Measurements from ENCODE around the gene NFAM1.
A peak's percentile ranks its signal among the peaks of the same experiment; 100 is the strongest.

The NFAM1 gene

DNA sequence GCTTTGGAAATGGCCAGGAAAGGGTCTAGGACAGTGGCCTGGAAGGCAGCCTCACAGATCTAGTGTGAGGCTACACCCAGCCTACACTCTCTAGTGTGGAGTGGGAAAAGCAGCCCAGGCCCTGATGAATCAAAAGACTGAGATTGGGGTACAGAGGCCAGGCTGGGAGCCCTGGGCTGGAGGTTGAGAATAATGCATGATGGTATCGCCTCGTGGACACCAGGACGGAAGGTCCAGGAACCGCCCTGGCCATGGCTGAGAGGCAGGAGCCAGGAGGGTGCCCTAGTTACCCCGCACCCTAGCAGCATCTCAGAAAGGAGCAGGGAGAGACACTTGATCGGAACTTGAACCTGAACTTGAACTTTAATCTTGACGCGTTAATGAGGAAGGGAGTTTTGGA lies 40.5 kb upstream of the NFAM1 start:
- no peak overlapping the region for H3K4me3 ChIP-seq (ENCODE audit: low read length, poor library complexity, severe bottlenecking)
- no peak overlapping the region for H2AFZ ChIP-seq (ENCODE audit: low read length)
- H3K4me2 ChIP-seq (ENCODE audit: low read depth, low read length, poor library complexity, severe bottlenecking) = no peak overlapping the region
- H4K20me1 ChIP-seq (ENCODE audit: insufficient read depth, low read length, poor library complexity, severe bottlenecking) = no peaks in the 10 kb centered on the region
- H3K36me3 ChIP-seq (ENCODE audit: insufficient read depth, low read length) = no peaks in the 10 kb centered on the region
- H3K9me3 ChIP-seq (ENCODE audit: insufficient read depth, low read depth, low read length) = no peaks in the 10 kb centered on the region
- H3K9ac ChIP-seq (ENCODE audit: low read depth, low read length, poor library complexity, severe bottlenecking) = no peak overlapping the region
- TF ChIP-seq, protein P1, sequence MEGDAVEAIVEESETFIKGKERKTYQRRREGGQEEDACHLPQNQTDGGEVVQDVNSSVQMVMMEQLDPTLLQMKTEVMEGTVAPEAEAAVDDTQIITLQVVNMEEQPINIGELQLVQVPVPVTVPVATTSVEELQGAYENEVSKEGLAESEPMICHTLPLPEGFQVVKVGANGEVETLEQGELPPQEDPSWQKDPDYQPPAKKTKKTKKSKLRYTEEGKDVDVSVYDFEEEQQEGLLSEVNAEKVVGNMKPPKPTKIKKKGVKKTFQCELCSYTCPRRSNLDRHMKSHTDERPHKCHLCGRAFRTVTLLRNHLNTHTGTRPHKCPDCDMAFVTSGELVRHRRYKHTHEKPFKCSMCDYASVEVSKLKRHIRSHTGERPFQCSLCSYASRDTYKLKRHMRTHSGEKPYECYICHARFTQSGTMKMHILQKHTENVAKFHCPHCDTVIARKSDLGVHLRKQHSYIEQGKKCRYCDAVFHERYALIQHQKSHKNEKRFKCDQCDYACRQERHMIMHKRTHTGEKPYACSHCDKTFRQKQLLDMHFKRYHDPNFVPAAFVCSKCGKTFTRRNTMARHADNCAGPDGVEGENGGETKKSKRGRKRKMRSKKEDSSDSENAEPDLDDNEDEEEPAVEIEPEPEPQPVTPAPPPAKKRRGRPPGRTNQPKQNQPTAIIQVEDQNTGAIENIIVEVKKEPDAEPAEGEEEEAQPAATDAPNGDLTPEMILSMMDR (conservative IDR thresholded peaks at IDR 0.05; ENCODE audit: low read length) = no peak
- TF ChIP-seq EZH2phosphoT487 (IDR thresholded peaks at IDR 0.05; ENCODE audit: borderline replicate concordance) = no peak
- no peaks in the 10 kb centered on the region for H3K27me3 ChIP-seq (ENCODE audit: insufficient read depth, low read length, poor library complexity, severe bottlenecking)
- no peaks in the 10 kb centered on the region for H3K9me2 ChIP-seq (replicated peaks; ENCODE audit: low read depth, low read length)
- no peaks in the 10 kb centered on the region for H3K4me1 ChIP-seq (ENCODE audit: insufficient read depth, low read length, poor library complexity, severe bottlenecking)
- H3K79me2 ChIP-seq (ENCODE audit: insufficient read depth, low read length) = no peaks in the 10 kb centered on the region
- no peaks in the 10 kb centered on the region for H3F3A ChIP-seq (ENCODE audit: low read depth)

GRCh38 chr22:42471441-42471840 lies 39.2 kb upstream of the NFAM1 start:
- Histone ChIP-seq H3K9me3 (ENCODE audit: insufficient read depth, low read depth, low read length) (no peaks in the 10 kb centered on the region), H3F3A (ENCODE audit: low read depth) (no peaks in the 10 kb centered on the region), H3K4me3 (ENCODE audit: low read length, poor library complexity, severe bottlenecking) (no peak overlapping the region), H3K9me2 (replicated peaks; ENCODE audit: low read depth, low read length) (no peaks in the 10 kb centered on the region), H4K20me1 (ENCODE audit: insufficient read depth, low read length, poor library complexity, severe bottlenecking) (no peaks in the 10 kb centered on the region), H3K4me1 (ENCODE audit: insufficient read depth, low read length, poor library complexity, severe bottlenecking) (no peaks in the 10 kb centered on the region), H3K4me2 (ENCODE audit: low read depth, low read length, poor library complexity, severe bottlenecking) (no peak overlapping the region), H3K79me2 (ENCODE audit: insufficient read depth, low read length) (no peaks in the 10 kb centered on the region), H3K9ac (ENCODE audit: low read depth, low read length, poor library complexity, severe bottlenecking) (no peak overlapping the region), H2AFZ (ENCODE audit: low read length) (no peak overlapping the region), H3K27me3 (ENCODE audit: insufficient read depth, low read length, poor library complexity, severe bottlenecking) (no peaks in the 10 kb centered on the region), H3K36me3 (ENCODE audit: insufficient read depth, low read length) (no peaks in the 10 kb centered on the region)
- TF ChIP-seq, protein P1 (conservative IDR thresholded peaks at IDR 0.05; ENCODE audit: low read length) = no peak
- no peak for TF ChIP-seq EZH2phosphoT487 (IDR thresholded peaks at IDR 0.05; ENCODE audit: borderline replicate concordance)

DNA sequence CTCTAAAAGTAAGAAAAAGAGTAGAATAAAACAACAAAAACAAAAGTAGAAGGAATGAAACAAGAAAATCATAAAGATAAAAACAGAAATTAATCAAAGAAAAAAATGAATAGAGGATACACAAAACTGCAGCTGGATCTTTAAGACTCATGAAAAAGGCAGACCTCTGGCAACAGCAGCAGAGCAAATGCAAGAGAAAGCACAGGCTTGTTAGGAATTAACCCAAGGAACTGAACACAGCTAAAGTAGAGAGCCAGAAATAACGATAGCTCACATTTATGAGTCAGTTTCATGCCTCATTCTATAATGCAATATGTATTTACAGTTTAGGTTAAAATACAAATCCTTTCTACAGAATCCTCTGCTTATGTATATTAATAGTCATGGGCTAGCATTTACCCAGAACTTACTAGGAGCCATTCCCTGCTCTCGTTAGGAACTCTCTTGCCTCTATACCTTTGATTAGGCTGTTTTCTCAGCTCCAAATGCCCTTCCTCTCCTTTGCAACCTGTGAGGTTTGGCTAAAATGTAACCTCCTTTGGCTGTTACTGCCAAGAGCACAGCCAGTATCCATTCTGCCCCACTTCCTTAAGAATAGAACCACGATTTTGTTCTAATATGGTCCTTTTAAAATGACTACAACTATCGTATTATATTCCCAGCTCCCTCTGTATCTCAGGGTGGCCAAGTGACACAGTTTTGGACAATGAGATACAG lies 38.3 kb upstream of the NFAM1 start:
- Histone ChIP-seq H4K20me1 (ENCODE audit: insufficient read depth, low read length, poor library complexity, severe bottlenecking) (no peaks in the 10 kb centered on the region), H3K9me3 (ENCODE audit: insufficient read depth, low read depth, low read length) (no peaks in the 10 kb centered on the region), H3K9ac (ENCODE audit: low read depth, low read length, poor library complexity, severe bottlenecking) (no peak overlapping the region), H3K9me2 (replicated peaks; ENCODE audit: low read depth, low read length) (no peaks in the 10 kb centered on the region), H3K36me3 (ENCODE audit: insufficient read depth, low read length) (no peaks in the 10 kb centered on the region), H3K27me3 (ENCODE audit: insufficient read depth, low read length, poor library complexity, severe bottlenecking) (no peaks in the 10 kb centered on the region), H3K79me2 (ENCODE audit: insufficient read depth, low read length) (no peaks in the 10 kb centered on the region), H3F3A (ENCODE audit: low read depth) (no peaks in the 10 kb centered on the region), H3K4me2 (ENCODE audit: low read depth, low read length, poor library complexity, severe bottlenecking) (no peak overlapping the region), H2AFZ (ENCODE audit: low read length) (0 out of 2 replicates have a peak overlapping the region, but pooled peaks have one; percentile 6), H3K4me1 (ENCODE audit: insufficient read depth, low read length, poor library complexity, severe bottlenecking) (no peaks in the 10 kb centered on the region), H3K4me3 (ENCODE audit: low read length, poor library complexity, severe bottlenecking) (no peak overlapping the region)
- no peak for TF ChIP-seq EZH2phosphoT487 (IDR thresholded peaks at IDR 0.05; ENCODE audit: borderline replicate concordance)
- TF ChIP-seq, protein P1 (conservative IDR thresholded peaks at IDR 0.05; ENCODE audit: low read length) = no peak

All from Loucy (cell line).